Activated naive CD4-positive, alpha-beta T cell treated with anti-CD3 and anti-CD28 coated beads, Interleukin-2, amount 50 U/mL, for 16 hours (primary cell): ENCODE data around the gene B4GAT1.
"Not testable (repeated sequence)": the region's sequence is repeated elsewhere in the genome, so short reads cannot be mapped to it uniquely, and the experiment has no call there.

Source experiments
- DNase-seq: peaks from one replicate; pipeline ENCODE4 v3.0.0-alpha.2; 2020

Gene B4GAT1

DNA sequence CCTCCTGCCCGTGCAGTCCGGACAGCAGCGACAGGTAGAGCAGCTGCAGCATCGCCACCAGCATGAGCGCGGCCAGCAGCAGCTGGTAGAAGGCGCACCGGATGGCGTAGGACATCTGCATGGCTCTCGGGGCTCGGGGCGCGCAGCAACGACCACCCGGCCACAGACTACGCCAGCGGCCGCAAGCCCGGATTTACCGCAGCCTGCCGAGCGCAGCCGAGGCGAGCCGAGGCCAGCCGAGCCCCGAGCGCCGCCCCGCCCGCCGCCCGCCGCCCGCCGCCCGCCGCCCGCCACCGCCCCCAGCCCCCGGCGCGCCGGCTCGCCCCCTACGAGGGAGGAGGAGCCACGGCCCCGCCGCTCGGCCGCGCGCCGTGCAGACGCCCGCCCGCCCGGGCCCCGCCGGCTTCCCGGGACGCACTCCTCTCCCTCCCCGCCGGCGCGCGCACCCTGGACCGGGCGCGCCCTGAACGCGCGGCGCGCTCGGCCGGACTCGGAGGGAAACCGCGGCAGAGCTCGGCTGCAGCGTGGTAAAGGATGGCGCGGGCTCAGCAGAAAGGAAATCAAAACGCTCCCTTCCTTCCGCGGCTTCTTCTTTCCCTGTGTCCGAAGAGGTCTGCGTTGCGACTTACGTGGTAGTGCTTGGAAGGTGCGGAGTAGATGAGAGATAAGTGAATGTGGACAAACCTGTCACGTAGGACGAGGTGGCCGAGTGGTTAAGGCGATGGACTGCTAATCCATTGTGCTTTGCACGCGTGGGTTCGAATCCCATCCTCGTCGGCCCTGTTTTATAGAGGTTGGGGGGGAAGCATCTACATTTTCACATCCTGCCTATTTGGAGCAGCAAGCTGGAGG is at the start of gene B4GAT1:
Gene B4GAT1, minus strand, starts transcription at position 205 of the 852 bp plus-strand sequence. Its CDS starts 84 bp downstream, at position 121.
- peak; percentile 83 for DNase-seq

DNA sequence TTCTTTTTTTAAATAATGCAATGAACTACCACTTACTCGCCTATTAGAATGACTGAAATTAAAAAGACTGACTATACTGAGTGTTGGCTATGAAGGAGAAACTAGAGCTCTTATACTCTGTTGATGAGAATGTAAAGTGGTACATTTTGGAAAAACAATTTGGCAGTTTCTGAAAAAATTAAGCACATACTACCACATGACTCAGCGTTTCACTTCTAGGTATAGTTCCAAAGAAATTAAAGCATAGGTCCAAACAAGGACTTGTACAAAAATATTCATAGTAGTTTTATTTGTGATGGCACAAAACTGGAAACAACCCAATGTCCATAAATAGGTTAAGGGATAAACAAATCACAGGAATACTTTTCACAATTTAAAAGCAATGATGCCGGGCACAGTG is 46.5 kb upstream of the B4GAT1 start:
- DNase-seq = no peak

DNA sequence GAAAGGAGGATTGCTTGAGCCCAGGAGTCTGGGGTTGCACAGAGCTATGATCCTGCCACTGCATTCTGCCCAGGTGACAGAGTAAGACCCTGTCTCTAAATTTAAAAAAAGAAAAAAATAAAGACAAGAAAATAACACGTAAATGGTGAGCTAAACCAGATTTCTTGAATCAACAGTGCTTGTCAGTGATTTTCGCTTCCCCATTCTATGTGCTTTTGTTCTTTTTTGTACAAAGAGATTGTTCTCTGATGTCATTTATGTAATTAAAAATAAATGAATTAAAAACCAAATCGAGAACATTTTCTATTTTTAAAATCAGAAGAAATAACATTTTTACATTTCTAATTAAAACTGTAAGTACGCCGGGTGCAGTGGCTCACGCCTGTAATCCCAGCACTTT is 43.9 kb upstream of the B4GAT1 start:
- DNase-seq = no peak

DNA sequence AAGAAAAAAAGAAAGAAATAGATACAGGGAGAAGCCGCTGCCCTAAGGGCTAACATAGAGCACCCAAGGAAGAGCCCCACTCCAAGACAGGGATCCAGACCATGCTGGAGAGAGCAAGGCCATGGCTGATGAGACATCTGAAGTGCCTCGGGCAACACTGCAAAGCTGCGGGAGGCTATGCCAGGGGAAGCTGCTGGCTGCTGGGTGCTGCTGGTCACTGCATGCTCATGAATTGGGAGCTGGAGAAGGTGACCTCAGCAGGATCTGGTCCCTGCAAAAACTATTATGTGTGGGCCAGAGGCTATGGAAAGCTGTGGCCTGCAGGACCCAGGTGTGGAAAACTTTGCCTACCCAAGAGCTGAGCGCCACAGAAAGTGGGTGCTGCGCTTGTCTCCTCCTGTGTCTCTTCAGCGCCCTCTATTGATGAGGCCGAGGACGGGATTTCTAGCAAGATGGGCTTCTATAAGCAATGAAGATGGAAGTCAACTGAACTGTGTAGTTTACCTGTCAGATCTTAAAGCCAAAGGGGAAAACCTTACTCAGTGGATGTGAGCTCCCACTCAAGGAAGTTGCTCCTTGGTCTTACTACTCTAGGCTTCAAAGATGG is 41.5 kb upstream of the B4GAT1 start:
- DNase-seq = peak; percentile 74

DNA sequence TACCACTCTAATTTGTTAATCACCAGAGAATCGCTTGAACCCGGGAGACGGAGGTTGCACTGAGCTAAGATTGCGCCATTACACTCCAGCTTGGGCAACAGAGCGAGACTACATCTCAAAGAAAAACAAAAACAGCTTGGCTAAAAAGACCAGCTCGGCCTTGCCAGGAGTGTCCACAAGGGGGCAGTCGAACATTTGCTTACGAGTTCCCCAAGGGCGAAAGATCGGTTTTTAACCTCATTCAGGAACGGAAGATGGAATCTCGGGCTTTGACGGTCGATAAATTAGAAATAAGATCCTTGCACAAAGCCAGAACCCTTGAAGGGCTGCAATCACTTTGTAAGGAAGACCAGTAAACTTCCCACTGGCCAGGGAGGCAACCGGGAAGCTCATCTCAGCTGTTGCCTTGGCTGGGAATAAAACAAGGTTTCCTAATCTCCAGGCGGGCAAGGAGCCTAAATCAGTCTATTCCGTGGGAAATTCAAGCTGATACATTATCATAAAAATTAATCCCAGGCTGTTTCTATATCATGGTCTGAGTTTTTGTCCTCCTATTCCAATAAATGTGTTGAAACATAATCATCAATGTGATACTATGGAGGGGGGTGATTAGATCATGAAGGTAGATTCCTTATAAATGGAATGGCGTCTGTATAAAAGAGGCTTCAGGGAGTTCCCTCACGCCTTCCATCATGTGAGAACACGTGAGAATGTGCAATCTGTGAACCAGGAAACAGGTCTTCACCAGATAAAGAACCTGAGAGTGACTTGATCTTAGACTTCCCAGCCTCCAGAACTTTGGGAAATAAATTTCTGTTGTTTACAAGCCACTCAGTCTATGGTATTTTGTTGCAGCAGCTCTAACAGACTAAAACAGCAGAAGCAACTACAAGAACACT is 39.0 kb upstream of the B4GAT1 start:
- peak; percentile 83 for DNase-seq

DNA sequence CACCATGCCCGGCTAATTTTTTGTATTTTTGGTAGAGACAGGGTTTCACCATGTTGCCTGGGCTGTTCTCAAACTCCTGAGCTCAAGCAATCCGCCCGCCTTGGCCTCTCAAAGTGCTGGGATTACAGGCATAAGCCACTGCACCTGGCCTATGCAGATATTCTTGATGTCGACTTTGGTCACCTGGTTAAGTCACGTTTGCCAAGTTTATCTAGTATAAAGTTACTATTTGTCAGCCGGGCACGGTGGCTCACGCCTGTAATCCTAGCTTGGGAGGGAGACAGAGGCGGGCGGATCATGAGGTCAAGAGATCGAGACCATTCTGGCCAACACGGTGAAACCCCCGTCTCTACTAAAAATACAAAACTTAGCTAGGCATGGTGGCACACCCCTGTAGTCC is 36.9 kb upstream of the B4GAT1 start:
- not testable (repeated sequence) for DNase-seq

DNA sequence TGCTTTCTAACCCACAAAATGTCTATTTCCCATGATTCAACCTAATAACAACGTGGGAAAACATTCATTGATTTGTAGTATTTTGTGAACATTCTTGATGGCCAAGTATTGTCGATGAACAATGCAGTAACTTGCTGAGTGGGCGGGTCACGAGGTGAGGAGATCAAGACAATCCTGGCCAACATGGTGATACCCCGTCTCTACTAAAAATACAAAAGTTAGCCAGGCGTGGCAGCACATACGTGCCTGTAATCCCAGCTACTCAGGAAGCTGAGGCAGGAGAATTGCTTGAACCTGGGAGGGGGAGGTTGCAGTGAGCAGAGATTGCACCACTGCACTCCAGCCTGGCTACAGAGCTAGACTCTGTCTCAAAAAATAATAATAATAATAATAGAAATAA is 32.8 kb upstream of the B4GAT1 start:
- not testable (repeated sequence) for DNase-seq

DNA sequence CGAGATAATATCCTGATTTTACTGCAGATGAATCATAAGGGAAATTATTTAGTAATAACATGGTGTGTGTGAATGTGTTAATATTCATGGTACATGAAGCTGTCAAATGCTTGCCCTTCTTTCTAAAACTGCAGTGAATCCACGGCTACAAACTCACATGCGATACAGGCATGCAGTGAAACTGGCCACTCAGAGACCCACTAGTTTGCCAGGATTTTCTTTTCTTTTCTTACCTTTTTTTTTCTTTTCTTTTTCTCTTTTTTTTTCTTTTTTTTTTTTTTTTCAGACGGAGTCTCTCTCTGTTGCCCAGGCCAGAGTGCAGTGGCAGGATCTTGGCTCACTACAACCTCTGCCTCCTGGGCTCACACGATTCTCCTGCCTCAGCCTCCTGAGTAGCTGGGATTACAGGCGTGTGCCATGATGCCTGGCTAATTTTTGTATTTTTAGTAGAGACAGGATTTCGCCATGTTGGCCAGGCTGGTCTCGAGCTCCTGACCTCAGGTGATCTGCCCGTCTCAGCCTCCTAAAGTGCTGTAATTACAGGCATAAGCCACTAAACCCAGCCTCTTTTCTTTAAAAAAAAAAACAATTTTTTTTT is 26.4 kb upstream of the B4GAT1 start:
- DNase-seq = not testable (repeated sequence)

DNA sequence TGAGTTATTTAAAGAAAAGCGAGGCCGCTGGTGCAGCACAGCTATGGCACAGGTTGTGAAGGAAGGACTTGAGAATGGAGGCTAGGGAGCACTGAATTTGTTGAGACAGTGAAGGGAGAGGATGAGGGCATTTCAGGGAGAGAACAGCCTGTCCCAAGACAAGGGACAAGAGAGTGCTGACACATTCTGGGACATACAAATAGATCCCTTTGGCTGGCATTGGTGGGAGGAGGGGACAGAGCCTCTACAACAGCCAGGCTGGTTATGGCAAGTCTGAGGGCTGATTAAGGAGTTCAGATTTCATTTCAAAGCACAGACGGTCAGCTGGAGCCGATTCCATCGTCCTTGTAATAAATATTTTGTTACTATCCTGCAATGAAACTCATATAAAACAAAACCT is 25.8 kb upstream of the B4GAT1 start:
- DNase-seq = no peak

DNA sequence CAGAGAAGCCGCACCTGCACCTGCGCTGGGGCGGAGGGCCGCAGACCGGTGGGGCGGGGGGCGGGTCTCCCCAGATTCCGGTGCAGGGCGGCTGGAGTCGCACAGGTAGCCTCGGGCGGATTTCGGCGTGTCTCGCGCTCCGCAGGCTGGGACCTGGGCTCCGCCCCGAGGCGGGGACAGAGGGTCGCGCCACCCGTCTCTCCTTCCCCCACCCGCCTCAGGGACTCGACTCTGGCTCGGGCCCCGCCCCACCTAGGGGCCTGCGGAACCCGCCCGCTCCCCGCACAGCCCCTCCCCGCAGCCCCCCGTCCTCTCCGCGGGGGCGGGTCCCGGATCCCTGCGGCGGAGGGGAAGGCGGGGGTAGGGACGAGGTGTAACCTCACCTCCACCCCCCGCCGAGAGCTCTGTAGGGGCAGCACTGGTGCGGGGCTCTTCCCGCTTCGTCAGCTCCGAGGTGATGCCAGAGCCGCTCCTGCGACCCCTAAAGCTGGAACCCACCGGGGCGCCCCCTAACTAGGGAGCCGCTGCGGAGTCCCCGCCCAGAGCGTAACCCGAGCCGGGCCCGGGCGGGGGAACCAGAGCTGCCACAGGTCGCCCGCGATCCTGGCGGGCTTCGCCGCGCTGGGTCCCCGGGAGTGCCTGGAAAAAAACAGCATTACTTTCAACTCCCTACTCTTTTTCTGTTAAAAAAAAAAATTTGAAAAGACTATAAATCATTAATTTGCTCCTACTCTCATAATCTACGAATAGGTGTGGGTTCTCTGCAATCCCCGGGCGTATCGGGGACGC is 24.4 kb upstream of the B4GAT1 start, which contains the start of gene SLC29A2:
Gene SLC29A2, minus strand, starts transcription at position 134 of the 789 bp plus-strand sequence. CDS start 169 bp downstream, outside the sequence.
- peak; percentile 87 for DNase-seq

DNA sequence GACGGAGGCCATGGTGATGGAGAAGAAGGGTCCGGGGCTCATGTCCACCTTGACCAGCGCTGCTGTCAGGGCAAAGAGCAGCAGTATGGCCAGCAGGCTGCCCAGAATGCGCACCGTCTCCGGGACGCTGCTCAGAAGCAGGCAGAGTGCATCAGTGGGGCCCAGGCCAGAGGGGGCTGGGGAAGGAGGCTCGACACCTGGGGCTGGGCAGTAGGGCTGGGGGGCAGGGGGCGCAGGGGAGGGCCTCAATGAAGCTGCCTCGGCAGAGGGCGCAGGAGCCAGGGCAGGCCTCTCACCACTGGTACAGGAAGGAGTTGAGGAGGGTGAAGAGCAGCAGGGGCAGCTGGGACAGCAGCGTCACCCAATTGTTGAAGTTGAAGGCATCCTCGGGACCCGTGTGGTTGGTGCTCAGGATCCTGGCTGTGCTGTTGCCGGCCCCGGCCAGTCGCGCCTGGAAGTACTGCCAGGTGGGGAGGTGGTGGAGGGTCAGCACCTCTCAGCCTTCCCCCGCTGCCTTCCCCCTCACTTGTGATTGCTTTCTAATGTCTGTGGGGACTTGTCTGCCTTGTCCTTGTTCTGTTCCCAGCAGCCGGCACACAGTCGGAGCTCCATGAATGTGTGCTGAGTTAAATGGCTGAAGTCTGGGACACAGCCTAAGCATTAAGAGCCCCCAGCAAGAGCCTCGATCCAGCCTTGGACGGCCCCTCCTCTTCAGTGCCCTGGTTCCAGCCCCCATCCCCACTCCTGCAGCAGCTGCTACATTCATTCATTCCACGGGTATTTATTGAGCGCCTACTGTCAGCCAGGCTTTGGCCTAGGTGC is 21.9 kb upstream of the B4GAT1 start:
- no peak for DNase-seq

DNA sequence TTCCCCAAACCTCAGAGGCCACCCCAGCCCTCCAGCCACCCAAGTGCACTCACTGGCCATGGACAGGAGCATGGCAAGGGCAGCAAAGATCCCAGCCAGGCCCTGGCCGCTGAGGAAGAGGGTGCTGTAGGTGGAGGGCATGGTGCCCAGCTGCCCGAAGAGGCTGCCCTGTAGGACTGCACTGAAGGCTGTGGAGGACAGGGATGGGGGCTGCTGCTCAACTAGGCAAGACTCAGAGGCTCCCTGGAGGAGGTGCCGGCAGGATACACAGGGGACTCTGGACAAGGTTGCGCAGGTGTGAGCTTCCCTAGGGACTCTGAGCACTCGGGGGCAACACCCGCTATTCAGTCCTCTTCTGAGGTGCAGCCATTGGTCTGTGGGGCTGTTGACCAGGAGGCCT is 21.1 kb upstream of the B4GAT1 start:
- no peak for DNase-seq

DNA sequence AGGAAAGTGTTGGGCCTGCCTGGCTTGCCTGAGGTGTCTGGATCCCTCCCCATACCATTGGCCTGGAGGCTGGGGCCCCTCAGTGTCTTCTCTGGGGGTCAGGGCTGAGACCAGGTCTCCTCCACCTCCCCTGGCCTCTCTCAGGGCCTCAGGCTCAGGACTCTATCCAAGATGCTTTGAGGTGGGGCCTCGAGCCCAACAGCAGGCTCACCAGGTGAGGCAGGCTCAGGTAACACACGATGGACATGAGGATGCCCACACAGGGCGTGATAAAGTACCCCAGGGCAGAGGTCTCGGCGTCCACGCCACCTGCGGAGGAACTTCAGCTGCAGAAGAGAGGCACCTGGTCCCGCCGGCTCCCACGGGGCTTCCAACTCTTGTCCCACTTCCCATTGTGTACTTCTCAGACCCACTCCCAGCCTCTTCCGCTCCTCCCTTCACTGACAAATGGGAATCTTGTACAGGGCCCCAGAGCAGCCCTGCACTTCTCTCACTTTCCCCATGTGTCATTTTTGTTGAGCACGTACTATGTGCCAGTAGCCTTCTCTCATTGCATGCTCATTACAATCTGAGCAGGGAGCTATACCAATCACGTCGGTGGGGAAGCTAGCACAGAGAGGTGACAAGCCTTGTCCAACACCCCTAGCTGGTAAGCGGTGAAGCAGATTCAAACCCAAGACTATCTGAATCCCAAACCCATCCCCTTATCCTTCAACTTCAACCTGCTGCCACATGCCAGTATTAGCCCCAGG is 20.3 kb upstream of the B4GAT1 start:
- DNase-seq = no peak

DNA sequence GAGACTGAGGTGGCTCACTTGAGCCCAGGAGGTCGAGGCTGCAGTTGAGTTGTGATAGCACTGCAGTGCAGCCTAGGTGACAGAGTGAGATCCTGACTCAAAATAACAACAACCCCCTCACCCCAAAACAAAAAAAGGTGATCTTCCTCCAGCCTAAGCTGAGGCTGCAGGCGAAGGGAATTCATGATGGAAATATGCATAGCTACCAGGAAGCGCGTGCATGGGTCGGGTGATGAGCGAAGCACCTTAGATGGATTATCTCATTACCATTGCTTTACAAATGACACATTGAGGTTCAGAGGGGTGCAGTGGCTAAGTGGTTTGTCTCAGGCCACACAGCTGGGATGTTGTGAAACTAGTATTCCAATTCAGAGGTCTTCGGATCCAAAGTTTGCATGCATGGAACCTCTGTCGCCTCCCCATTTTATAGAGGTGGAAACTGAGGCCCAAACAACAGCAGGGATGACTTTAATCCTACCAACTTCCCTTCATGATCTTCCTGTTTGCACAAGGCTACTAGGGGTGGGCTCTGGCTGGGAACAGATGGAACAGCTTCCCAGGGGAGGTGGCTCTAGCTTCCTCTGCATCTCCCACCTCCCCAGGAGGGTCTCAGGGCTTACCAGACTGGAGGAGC is 19.5 kb upstream of the B4GAT1 start:
- no peak for DNase-seq

DNA sequence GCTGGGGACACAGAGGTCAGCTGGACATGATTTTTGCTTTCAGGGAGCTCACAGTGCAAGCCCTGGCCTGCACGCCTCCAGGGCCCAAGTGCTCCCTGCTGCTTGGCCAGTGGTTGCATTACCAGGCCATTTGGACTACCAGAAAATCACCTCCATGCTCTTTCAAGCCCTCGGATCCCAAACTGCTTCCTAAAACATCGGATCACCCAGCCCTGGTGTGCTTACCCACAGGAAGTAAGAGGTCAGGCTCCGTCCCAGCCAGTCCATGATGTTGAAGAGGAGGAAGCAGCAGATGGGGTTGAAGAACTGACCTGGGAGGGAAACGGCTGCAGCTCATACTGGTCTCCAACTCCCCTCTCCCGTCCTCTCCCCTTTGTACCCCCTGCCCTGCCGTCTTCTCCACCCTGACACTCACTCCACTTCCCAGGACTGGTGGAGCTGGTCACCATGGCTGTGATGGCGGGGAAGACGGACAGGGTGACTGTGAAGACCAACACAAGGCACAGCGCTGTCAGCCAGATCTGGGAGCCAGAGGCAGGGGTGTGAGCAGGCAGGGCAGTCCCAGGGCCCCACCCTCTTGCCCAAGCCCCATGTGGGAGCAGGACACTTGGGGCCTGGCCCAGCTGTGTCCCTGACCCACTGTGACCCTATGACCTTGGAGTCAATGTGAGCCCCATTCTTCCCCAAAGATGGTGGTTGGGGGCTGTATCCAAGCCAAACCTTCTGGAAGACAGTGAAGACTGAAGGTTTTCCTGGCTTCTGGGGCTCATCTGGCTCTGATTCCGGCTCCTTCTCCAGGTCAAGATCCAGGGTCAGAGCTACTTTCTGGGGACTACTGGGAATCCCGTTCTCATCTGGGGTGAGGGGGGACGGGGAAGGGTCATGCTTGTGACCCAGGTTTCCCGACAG is 18.5 kb upstream of the B4GAT1 start:
- no peak for DNase-seq

DNA sequence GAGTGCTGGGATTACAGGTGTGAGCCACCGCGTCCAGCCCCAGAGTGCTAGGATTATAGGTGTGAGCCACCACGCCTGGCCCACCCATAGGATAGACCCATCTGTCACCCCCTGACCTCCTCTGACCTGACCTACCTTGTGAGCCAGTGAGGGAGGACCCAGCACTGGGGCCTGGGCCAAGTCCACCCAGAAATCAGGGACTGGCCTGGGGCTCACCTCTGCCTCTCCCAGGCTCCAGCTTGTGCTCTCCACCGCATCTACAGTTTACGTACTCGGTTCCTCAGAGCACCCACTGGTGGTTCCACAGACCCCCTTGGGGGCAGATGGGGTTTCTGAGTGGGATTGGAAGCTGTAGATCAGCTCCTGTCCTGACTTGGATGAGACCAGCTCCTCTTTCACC is 17.7 kb upstream of the B4GAT1 start:
- DNase-seq = no peak

DNA sequence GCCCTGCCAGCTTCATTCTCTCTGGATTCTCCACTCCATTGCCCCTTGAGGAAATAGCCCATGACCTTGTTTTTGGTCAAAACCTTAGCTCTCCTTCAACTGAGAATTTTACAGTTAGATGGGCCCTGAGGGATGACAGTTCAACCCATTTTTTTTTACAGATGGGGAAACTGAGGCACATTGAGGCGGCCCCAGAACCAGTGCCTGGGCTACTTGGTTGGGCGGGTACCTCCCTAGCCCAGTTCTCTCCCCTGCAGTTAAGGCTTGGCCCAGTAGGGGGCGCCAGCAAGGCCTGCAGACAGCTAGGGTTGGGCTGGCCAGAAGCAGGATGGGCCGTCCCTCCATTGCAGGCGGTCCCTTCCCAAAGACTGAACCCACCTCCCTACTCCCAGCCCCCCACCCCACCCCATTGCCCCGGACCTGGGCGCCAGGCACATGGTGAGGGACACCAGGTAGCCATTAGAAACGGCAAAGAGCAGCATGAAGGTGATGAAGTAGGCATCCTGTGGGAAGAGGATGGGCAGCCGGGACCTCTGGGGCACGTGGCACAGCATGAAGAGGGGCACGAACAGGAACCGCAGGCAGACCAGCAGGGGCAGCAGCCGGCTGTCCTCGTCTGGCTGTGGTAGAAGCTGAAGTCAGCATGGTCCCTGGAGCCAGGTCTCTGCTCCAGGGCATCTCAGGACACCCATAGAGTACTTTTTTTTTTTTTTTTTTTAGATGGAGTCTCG is 16.5 kb upstream of the B4GAT1 start:
- DNase-seq = peak; percentile 76

DNA sequence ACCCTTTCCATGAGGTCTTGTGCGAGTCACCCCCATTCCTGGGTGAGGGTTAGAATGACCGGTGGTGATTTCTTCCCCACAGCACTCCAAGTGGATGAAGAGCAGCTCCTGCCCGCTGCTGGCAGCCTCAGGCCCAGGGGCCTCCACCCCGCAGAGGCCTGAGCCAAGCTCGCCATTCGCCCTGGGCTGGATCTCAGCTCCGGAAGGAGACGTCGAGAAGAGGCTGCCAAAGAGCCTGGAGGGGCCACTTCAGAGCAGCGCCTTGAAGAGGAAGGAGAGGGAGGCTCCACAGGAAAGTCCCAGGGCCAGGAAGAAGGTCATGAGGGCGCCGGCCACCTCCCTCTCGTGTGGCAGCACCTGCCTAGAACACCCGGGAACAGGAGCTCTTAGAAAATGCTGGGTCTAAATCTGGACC is 15.8 kb upstream of the B4GAT1 start:
- DNase-seq = no peak
